ENCODE measurements around the gene COL6A5. TPM values are rescaled to one million over a fixed set of nuclear protein-coding genes. Genes with fewer than 3 reads are reported as not detected.
A peak's percentile ranks its signal among the peaks of the same experiment; 100 is the strongest.

COL6A5 gene
- total and polyA plus RNA-seq, 9 of the 15 experiments (the other 6 are each of a cell fraction or from before 2014, with no cell fraction given) = 1.5 to 9.7 (median 5.6) TPM

- TF ChIP-seq ZBTB49 (CRISPR knock-in tag; IDR thresholded peaks at IDR 0.05; ENCODE audit: borderline replicate concordance) = no peak
Measured at GRCh38 chr3:130374908-130375307, 29.4 kb downstream of the COL6A5 start (continued).

- BruUV-seq (replicated peaks) = no TSS peak
- H3K9me3 ChIP-seq (replicated peaks; ENCODE audit: control insufficient read depth, insufficient read depth, low read depth, low read length) = no peaks in the 10 kb centered on the region
- peak overlapping the region; percentile 25; the same call in 1 of the 2 replicates for H2AFZ ChIP-seq (ENCODE audit: low read depth, low read length)
- FAIRE-seq (peak; percentile 51), ATAC-seq (peak; percentile 46), DNase-seq (ENCODE audit: extremely low read depth in 1 of 4, low spot score in 3 of 4) (peak in 2 of 4 experiments; percentile 57 to 64)
- no peaks in the 10 kb centered on the region for H4K20me1 ChIP-seq (replicated peaks; ENCODE audit: control insufficient read depth, insufficient read depth, low read length)
- peak overlapping the region; percentile 64 for H3K27ac ChIP-seq (ENCODE audit: extremely low read depth, low read depth, low read length)
- intact Hi-C loops (cut with micrococcal nuclease) (loop anchor here (5.0 kb wide), 1 partner anchor 36 kb away; no protein-coding TSS in a partner anchor), in situ Hi-C loops (cut with MboI) (no loop called here)
- no peaks in the 10 kb centered on the region for H3K9me1 ChIP-seq (ENCODE audit: control insufficient read depth, insufficient read depth, low read length)
- H3K4me3 ChIP-seq = no peak overlapping the region
- 0% methylated on average over 1 of the region's 1 CpG for WGBS (ENCODE audit: insufficient coverage, low coverage, missing lambda C conversion rate)
- H3K9ac ChIP-seq (ENCODE audit: insufficient read depth in 1 of 2, low read depth in 2 of 2, low read length in 2 of 2) = peak overlapping the region in 1 of 2 experiments; percentile 8; a peak in 2 of 4 replicates
- H3K4me1 ChIP-seq (replicated peaks in 1 of 2; ENCODE audit: control insufficient read depth in 2 of 2, insufficient read depth in 2 of 2, low read length in 2 of 2) = peaks cover 18 to 55% of the 10 kb centered on the region in 2 experiments
- POLR2A ChIA-PET = interaction anchor here (1.0 to 1.1 kb wide), 2 partner anchors 8 to 35 kb away, joined by 3 to 4 read pairs; no protein-coding TSS in a partner anchor
- H3K4me2 ChIP-seq (ENCODE audit: insufficient read depth, low read length) = peak overlapping the region; percentile 39
- no peaks in the 10 kb centered on the region for H3K27me3 ChIP-seq (ENCODE audit: control insufficient read depth in 2 of 2, insufficient read depth in 2 of 2, low read length in 2 of 2)
- peaks cover 44% of the 10 kb centered on the region for H3K36me3 ChIP-seq (ENCODE audit: control insufficient read depth, insufficient read depth, low read length)
- H3K79me2 ChIP-seq (ENCODE audit: control insufficient read depth, insufficient read depth, low read length) = peaks cover 21% of the 10 kb centered on the region
- CTCF ChIA-PET (ENCODE audit: low intra/inter-chr PET ratio) = no interaction called here
- TF ChIP-seq ZBTB1 (CRISPR knock-in tag; IDR thresholded peaks at IDR 0.05; ENCODE audit: borderline replicate concordance, low read depth) (no peak), DMBX1 (CRISPR knock-in tag; IDR thresholded peaks at IDR 0.05; ENCODE audit: borderline replicate concordance) (peak; percentile 40; the same call in 1 of the 2 replicates), ZSCAN32 (CRISPR knock-in tag; IDR thresholded peaks at IDR 0.05) (no peak), RBM25 (IDR thresholded peaks at IDR 0.05; ENCODE audit: low read depth, low read length, severe bottlenecking) (no peak), ETV5 (CRISPR knock-in tag; IDR thresholded peaks at IDR 0.05; ENCODE audit: low read depth) (no peak), ARID4B (CRISPR knock-in tag; IDR thresholded peaks at IDR 0.05) (no peak), NFIX (CRISPR knock-in tag; IDR thresholded peaks at IDR 0.05; ENCODE audit: low read depth) (no peak), ETS2 (tag; IDR thresholded peaks at IDR 0.05; ENCODE audit: borderline replicate concordance, poor library complexity, severe bottlenecking) (no peak), CCNT2 (IDR thresholded peaks at IDR 0.05; ENCODE audit: borderline replicate concordance, extremely low read depth, insufficient read length, low read depth, low read length) (peak; percentile 24), NFYB (IDR thresholded peaks at IDR 0.05; ENCODE audit: extremely low read depth, insufficient read length) (no peak)
Measured at GRCh38 chr3:130377960-130378676, 32.6 kb downstream of the COL6A5 start.

All from K562 (cell line).